H1 (cell line): ENCODE results near the gene GTF2A1. TPM values are rescaled to one million over a fixed set of nuclear protein-coding genes. Genes with fewer than 3 reads are reported as not detected.

Experiments
- CHD2 ChIP-seq: IDR thresholded peaks from 2 replicates; pipeline ENCODE4 v1.6.1; 2012; ENCODE audit warnings: low read length, improper control_type of control experiment
- EP300 ChIP-seq, 2 experiments: IDR thresholded peaks; 1 replicate in 1 of 2; 2 replicates in 1 of 2; pipeline ENCODE4 v1.6.1; 2011 to 2012; ENCODE audit warnings: low read depth in 2 of 2, low read length in 2 of 2, mild to moderate bottlenecking in 2 of 2, borderline replicate concordance in 1 of 2, inconsistent platforms in 1 of 2, moderate library complexity in 1 of 2
- HDAC2 ChIP-seq, 2 experiments: fragments of 300-600 bp in 1 of 2; sonication (generic) in 1 of 2; IDR thresholded peaks; 2 replicates each; pipeline ENCODE4 v1.6.1; 2011 to 2012; ENCODE audit warnings: low read depth in 2 of 2, low read length in 2 of 2, mild to moderate bottlenecking in 2 of 2, moderate library complexity in 2 of 2, borderline replicate concordance in 1 of 2, inconsistent platforms in 1 of 2
- POLR2A ChIP-seq, 2 experiments: IDR thresholded peaks; 1 replicate in 1 of 2; 2 replicates in 1 of 2; pipeline ENCODE4 v1.6.1; 2011; ENCODE audit warnings: low read depth in 2 of 2, low read length in 2 of 2, mild to moderate bottlenecking in 2 of 2; ENCODE audit errors: control extremely low read depth in 1 of 2
- POLR2AphosphoS5 ChIP-seq: IDR thresholded peaks from 2 replicates; pipeline ENCODE4 v1.6.1; 2011; ENCODE audit warnings: low read depth, low read length
- SP2 ChIP-seq: IDR thresholded peaks from 2 replicates; pipeline ENCODE4 v1.6.1; 2012; ENCODE audit warnings: mild to moderate bottlenecking, low read length, inconsistent platforms
- TEAD4 ChIP-seq: IDR thresholded peaks from 2 replicates; pipeline ENCODE4 v1.6.1; 2012; ENCODE audit warnings: low read depth, low read length, inconsistent platforms, mixed read lengths
- polyA plus RNA-seq, 7 experiments: library from polyadenylated mRNA; depleted of rRNA in 3 of 7; stranded (reverse) in 5 of 7; unstranded in 2 of 7; fragments of >200 nt in 5 of 7; fragments of 200-250 nt in 2 of 7; gene quantifications; 1 replicate in 5 of 7; 2 replicates in 1 of 7; 4 replicates in 1 of 7; pipeline versions ENCODE4 v1.2.1 to v1.2.3, GENCODE V29; 2011 to 2013; ENCODE audit warnings: missing spikeins in 2 of 7, mixed read lengths in 2 of 7
- total RNA-seq: library from RNA; stranded (reverse); fragmentation: NEBNext Ultra II Directional; extraction: Animal tissue kit (Norgen Biotek cat#: 25700); gene quantifications from 2 replicates; pipeline ENCODE4 v1.2.1, GENCODE V29; 2021

The GTF2A1 gene
- total and polyA plus RNA-seq, 2 of the 8 experiments (the other 6 are each of a cell fraction or from before 2014, with no cell fraction given): 24.1 to 57.8 TPM

DNA sequence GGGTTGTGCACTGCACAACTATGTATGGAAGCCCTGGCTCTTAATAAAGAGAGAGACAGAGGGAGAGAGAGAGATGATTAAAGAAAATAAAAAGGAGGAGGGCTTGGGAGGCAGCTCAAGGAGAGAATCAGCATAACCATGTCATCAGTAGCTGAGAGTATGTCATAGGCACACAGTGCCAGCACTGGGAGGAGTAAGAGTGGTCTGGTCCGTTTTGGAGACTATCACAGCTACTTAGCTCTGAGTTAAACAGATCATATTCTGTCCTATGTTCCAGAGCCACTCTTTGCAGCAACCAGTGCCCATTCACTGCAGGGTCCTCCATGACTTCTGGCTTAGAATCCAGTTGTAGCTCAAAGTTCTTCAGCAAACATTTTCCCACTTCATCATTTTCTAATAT, 59.0 kb downstream of the GTF2A1 start (continued):
- TF ChIP-seq HDAC2 (IDR thresholded peaks at IDR 0.05; ENCODE audit: borderline replicate concordance in 1 of 2, low read depth in 2 of 2, low read length in 2 of 2) (no peak), POLR2A (IDR thresholded peaks at IDR 0.05; ENCODE audit: control extremely low read depth in 1 of 2, low read depth in 2 of 2, low read length in 2 of 2) (no peak), POLR2AphosphoS5 (no peak), TEAD4 (no peak), EP300 (IDR thresholded peaks at IDR 0.05; ENCODE audit: borderline replicate concordance in 1 of 2, low read depth in 2 of 2, low read length in 2 of 2) (no peak), SP2 (no peak), CHD2 (no peak)
